ENCODE measurements around the gene SPIRE2. TPM values are rescaled to one million over a fixed set of nuclear protein-coding genes. Genes with fewer than 3 reads are reported as not detected.

SPIRE2 gene
- total and polyA plus RNA-seq, 2 of the 13 experiments (the other 11 are each of a cell fraction or from before 2014, with no cell fraction given) = 13.3 to 37.5 TPM

- TF ChIP-seq CENPX (CRISPR knock-in tag; IDR thresholded peaks at IDR 0.05) (no peak), KDM5A (IDR thresholded peaks at IDR 0.05; ENCODE audit: borderline replicate concordance, low read length) (no peak), BCL6 (CRISPR knock-in tag; IDR thresholded peaks at IDR 0.05) (no peak), THYN1 (CRISPR knock-in tag; IDR thresholded peaks at IDR 0.05; ENCODE audit: borderline replicate concordance, low read depth) (no peak), GRHL1 (CRISPR knock-in tag; conservative IDR thresholded peaks at IDR 0.05) (no peak), MXD4 (CRISPR knock-in tag; IDR thresholded peaks at IDR 0.05) (no peak), PAXIP1 (CRISPR knock-in tag; conservative IDR thresholded peaks at IDR 0.05) (no peak), CEBPB (IDR thresholded peaks at IDR 0.05; ENCODE audit: borderline replicate concordance, low read depth, low read length) (no peak), ZNF484 (CRISPR knock-in tag; IDR thresholded peaks at IDR 0.05; ENCODE audit: borderline replicate concordance, low read depth) (no peak)
Measured at GRCh38 chr16:89791278-89791995, 36.8 kb upstream of the SPIRE2 start (continued).

Data from HepG2 (cell line).